ENCODE data around the gene ERG. TPM values are rescaled to one million over a fixed set of nuclear protein-coding genes. Genes with fewer than 3 reads are reported as not detected.

The ERG gene
- total RNA-seq, 2 experiments from 2014 or later, result not detected

DNA sequence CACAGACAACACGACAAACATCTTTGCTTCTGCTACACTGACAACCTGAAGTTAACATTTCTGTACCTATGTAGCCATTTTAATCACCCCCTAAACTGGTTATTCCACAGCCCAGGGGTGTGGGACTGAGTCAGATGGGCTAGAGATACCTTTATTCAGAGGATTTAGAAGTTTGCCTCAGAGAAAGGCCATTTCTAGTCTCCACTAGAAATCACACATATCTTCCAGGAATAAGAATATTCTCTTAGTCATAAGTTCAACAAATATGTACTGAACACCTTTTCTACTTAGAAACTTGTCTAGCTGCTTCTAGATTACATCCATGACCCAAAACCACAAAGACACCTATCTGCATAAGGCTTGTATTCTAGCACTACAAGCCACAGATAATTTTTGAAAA lies 38.8 kb downstream of the ERG start:
- BruUV-seq (replicated peaks), result no TSS peak
- H3K4me3 ChIP-seq (ENCODE audit: low read depth, low read length, poor library complexity, severe bottlenecking), result no peak overlapping the region
- no peaks in the 10 kb centered on the region for H4K20me1 ChIP-seq (ENCODE audit: insufficient read depth, low read length)
- no peaks in the 10 kb centered on the region for H3K9me2 ChIP-seq (ENCODE audit: insufficient read depth, low read length)
- intact Hi-C loops (cut with micrococcal nuclease; ENCODE audit: unreplicated experiment), result no loop called here
- H3K79me2 ChIP-seq (ENCODE audit: insufficient read depth, low read depth, low read length), result no peaks in the 10 kb centered on the region
- no peak for TF ChIP-seq EZH2phosphoT487 (IDR thresholded peaks at IDR 0.05; ENCODE audit: borderline replicate concordance, low read depth, low read length)
- TF ChIP-seq, protein P1, sequence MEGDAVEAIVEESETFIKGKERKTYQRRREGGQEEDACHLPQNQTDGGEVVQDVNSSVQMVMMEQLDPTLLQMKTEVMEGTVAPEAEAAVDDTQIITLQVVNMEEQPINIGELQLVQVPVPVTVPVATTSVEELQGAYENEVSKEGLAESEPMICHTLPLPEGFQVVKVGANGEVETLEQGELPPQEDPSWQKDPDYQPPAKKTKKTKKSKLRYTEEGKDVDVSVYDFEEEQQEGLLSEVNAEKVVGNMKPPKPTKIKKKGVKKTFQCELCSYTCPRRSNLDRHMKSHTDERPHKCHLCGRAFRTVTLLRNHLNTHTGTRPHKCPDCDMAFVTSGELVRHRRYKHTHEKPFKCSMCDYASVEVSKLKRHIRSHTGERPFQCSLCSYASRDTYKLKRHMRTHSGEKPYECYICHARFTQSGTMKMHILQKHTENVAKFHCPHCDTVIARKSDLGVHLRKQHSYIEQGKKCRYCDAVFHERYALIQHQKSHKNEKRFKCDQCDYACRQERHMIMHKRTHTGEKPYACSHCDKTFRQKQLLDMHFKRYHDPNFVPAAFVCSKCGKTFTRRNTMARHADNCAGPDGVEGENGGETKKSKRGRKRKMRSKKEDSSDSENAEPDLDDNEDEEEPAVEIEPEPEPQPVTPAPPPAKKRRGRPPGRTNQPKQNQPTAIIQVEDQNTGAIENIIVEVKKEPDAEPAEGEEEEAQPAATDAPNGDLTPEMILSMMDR (conservative IDR thresholded peaks at IDR 0.05; ENCODE audit: low read length), result no peak
- no peak overlapping the region for H2AFZ ChIP-seq (ENCODE audit: low read length)
- no peak overlapping the region for H3K4me2 ChIP-seq (ENCODE audit: low read length)
- no peaks in the 10 kb centered on the region for H3K4me1 ChIP-seq (ENCODE audit: insufficient read depth, low read length, poor library complexity, severe bottlenecking)
- no peak overlapping the region for H3K27ac ChIP-seq (ENCODE audit: low read depth, low read length, poor library complexity, severe bottlenecking)
- DNase-seq (ENCODE audit: low spot score), result no peak
- ChIA-PET POLR2A (no interaction called here), CTCF (ENCODE audit: unreplicated experiment) (no interaction called here)
- no peaks in the 10 kb centered on the region for H3K9me3 ChIP-seq (ENCODE audit: low read length)
- no peaks in the 10 kb centered on the region for H3K36me3 ChIP-seq (ENCODE audit: insufficient read depth, low read length)

- BruUV-seq (replicated peaks), result no TSS peak
- TF ChIP-seq EZH2phosphoT487 (IDR thresholded peaks at IDR 0.05; ENCODE audit: borderline replicate concordance, low read depth, low read length), result no peak
- TF ChIP-seq, protein P1 (conservative IDR thresholded peaks at IDR 0.05; ENCODE audit: low read length), result no peak
- no peak for DNase-seq (ENCODE audit: low spot score)
- H4K20me1 ChIP-seq (ENCODE audit: insufficient read depth, low read length), result no peaks in the 10 kb centered on the region
- intact Hi-C loops (cut with micrococcal nuclease; ENCODE audit: unreplicated experiment), result no loop called here
- CTCF ChIA-PET (ENCODE audit: unreplicated experiment), result no interaction called here
- no peaks in the 10 kb centered on the region for H3K9me3 ChIP-seq (ENCODE audit: low read length)
- H3K9me2 ChIP-seq (ENCODE audit: insufficient read depth, low read length), result no peaks in the 10 kb centered on the region
- no peak overlapping the region for H3K4me2 ChIP-seq (ENCODE audit: low read length)
- H3K79me2 ChIP-seq (ENCODE audit: insufficient read depth, low read depth, low read length), result no peaks in the 10 kb centered on the region
- H3K4me3 ChIP-seq (ENCODE audit: low read depth, low read length, poor library complexity, severe bottlenecking), result no peak overlapping the region
- no peak overlapping the region for H2AFZ ChIP-seq (ENCODE audit: low read length)
- no peak overlapping the region for H3K27ac ChIP-seq (ENCODE audit: low read depth, low read length, poor library complexity, severe bottlenecking)
- POLR2A ChIA-PET, result no interaction called here
- H3K4me1 ChIP-seq (ENCODE audit: insufficient read depth, low read length, poor library complexity, severe bottlenecking), result no peaks in the 10 kb centered on the region
- no peaks in the 10 kb centered on the region for H3K36me3 ChIP-seq (ENCODE audit: insufficient read depth, low read length)
Measured at GRCh38 chr21:38455403-38455802, 42.9 kb downstream of the ERG start.

GRCh38 chr21:38454702-38455101 lies 43.6 kb downstream of the ERG start:
- intact Hi-C loops (cut with micrococcal nuclease; ENCODE audit: unreplicated experiment), result no loop called here
- H4K20me1 ChIP-seq (ENCODE audit: insufficient read depth, low read length), result no peaks in the 10 kb centered on the region
- no peak overlapping the region for H3K27ac ChIP-seq (ENCODE audit: low read depth, low read length, poor library complexity, severe bottlenecking)
- no peak for TF ChIP-seq EZH2phosphoT487 (IDR thresholded peaks at IDR 0.05; ENCODE audit: borderline replicate concordance, low read depth, low read length)
- TF ChIP-seq, protein P1 (conservative IDR thresholded peaks at IDR 0.05; ENCODE audit: low read length), result no peak
- no TSS peak for BruUV-seq (replicated peaks)
- no peak overlapping the region for H3K4me3 ChIP-seq (ENCODE audit: low read depth, low read length, poor library complexity, severe bottlenecking)
- H2AFZ ChIP-seq (ENCODE audit: low read length), result no peak overlapping the region
- H3K36me3 ChIP-seq (ENCODE audit: insufficient read depth, low read length), result no peaks in the 10 kb centered on the region
- H3K4me1 ChIP-seq (ENCODE audit: insufficient read depth, low read length, poor library complexity, severe bottlenecking), result no peaks in the 10 kb centered on the region
- no peak for DNase-seq (ENCODE audit: low spot score)
- no peaks in the 10 kb centered on the region for H3K9me2 ChIP-seq (ENCODE audit: insufficient read depth, low read length)
- H3K4me2 ChIP-seq (ENCODE audit: low read length), result no peak overlapping the region
- POLR2A ChIA-PET, result no interaction called here
- H3K9me3 ChIP-seq (ENCODE audit: low read length), result no peaks in the 10 kb centered on the region
- CTCF ChIA-PET (ENCODE audit: unreplicated experiment), result no interaction called here
- H3K79me2 ChIP-seq (ENCODE audit: insufficient read depth, low read depth, low read length), result no peaks in the 10 kb centered on the region

All from OCI-LY7 (cell line).